ENCODE data around the gene GRWD1. TPM values are rescaled to one million over a fixed set of nuclear protein-coding genes. Genes with fewer than 3 reads are reported as not detected.
A peak's percentile ranks its signal among the peaks of the same experiment; 100 is the strongest.

GRWD1 gene
- total RNA-seq, 1 experiment from 2014 or later: 64.8 TPM

DNA sequence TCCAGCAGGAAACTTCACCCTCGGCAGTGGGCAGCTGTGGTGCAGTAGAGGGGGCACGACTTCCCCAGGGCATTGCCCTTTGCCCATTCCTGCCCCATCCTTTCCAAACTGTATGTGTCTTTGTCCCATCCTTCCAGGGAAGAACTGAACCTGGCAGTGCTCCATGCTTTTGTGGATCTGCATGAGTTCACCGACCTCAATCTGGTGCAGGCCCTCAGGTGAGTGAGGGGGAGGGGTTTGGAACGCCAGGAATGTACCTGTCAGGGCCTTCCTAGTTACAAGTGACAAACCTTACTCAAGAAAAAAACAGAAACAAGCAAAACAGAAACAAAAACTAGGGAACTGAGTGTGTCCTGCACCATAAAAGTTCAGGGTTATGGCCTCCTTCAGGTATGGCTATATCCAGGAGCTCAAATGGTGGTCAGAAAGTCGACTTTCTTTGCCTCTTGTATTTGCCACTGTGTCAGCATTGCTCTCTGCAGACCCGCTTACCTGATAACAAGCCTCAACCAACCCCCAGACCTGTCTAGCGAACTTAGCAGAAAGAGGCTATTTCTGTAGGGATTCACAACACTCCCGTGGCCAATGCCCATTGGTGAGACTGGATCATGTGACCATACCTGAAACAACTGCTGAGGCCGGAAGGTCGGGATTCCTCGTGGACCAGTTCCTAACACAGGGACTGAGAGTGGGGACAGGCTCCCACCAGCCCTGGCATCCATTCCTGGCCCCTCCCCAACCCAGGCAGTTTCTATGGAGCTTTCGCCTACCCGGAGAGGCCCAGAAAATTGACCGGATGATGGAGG is 27.6 kb downstream of the GRWD1 start:
- no peaks in the 10 kb centered on the region for H4K20me1 ChIP-seq (ENCODE audit: insufficient read depth)
- ChIA-PET POLR2A (no interaction called here), RAD21 (ENCODE audit: low non-redundant PET in 1 of 2, low total read pairs in 2 of 2, uncharacterized antibody in 2 of 2, unreplicated experiment in 2 of 2) (no interaction called here), CTCF (no interaction called here)
- H3K9ac ChIP-seq (ENCODE audit: low read length): no peak overlapping the region
- no peaks in the 10 kb centered on the region for H3K27me3 ChIP-seq (ENCODE audit: insufficient read depth, low read length)
- H2AFZ ChIP-seq (ENCODE audit: low read depth, low read length, poor library complexity, severe bottlenecking): no peak overlapping the region
- no peaks in the 10 kb centered on the region for H3K9me3 ChIP-seq (ENCODE audit: control insufficient read depth in 1 of 2, insufficient read depth in 1 of 2, low read depth in 1 of 2, low read length in 2 of 2)
- H3K79me2 ChIP-seq (ENCODE audit: insufficient read depth, low read length): peaks cover 18% of the 10 kb centered on the region
- DNase-seq (ENCODE audit: low read depth, low spot score): no peak
- H3K4me2 ChIP-seq (ENCODE audit: low read length): no peak overlapping the region
- no peak overlapping the region for H3K4me3 ChIP-seq (replicated peaks in 1 of 2; ENCODE audit: low read depth in 1 of 2, low read length in 2 of 2)
- no peak overlapping the region for H3K27ac ChIP-seq (ENCODE audit: low read depth, low read length)
- BruUV-seq (replicated peaks): no TSS peak
- TF ChIP-seq EZH2 (IDR thresholded peaks at IDR 0.05): no peak
- no peak for TF ChIP-seq RAD21 (IDR thresholded peaks at IDR 0.05; ENCODE audit: low read depth)
- no peak for TF ChIP-seq POLR2A (IDR thresholded peaks at IDR 0.05; ENCODE audit: borderline replicate concordance, extremely low read depth, insufficient read depth, insufficient read length)
- no peak for TF ChIP-seq SIN3A (IDR thresholded peaks at IDR 0.05; ENCODE audit: low read depth)
- no peak for TF ChIP-seq EGR1 (IDR thresholded peaks at IDR 0.05; ENCODE audit: low read depth)
- TF ChIP-seq ZFX (IDR thresholded peaks at IDR 0.05): no peak
- no peak for TF ChIP-seq CEBPB (IDR thresholded peaks at IDR 0.05; ENCODE audit: low read depth)
- TF ChIP-seq YY1 (IDR thresholded peaks at IDR 0.05; ENCODE audit: extremely low read depth, insufficient replicate concordance, low read depth, low read length): no peak
- TF ChIP-seq SP1 (IDR thresholded peaks at IDR 0.05; ENCODE audit: low read depth): no peak
- peaks cover 32 to 55% of the 10 kb centered on the region in 2 experiments for H3K36me3 ChIP-seq (ENCODE audit: control insufficient read depth in 1 of 2, insufficient read depth in 2 of 2, low read length in 2 of 2)
- peaks cover 5 to 11% of the 10 kb centered on the region in 2 experiments; a peak in 3 of 4 replicates for H3K4me1 ChIP-seq (ENCODE audit: control insufficient read depth in 1 of 2, insufficient read depth in 2 of 2, low read length in 2 of 2)
- intact Hi-C loops (cut with micrococcal nuclease): no loop called here
- ATAC-seq: no peak
- H3K9me2 ChIP-seq (ENCODE audit: insufficient read depth): no peaks in the 10 kb centered on the region

DNA sequence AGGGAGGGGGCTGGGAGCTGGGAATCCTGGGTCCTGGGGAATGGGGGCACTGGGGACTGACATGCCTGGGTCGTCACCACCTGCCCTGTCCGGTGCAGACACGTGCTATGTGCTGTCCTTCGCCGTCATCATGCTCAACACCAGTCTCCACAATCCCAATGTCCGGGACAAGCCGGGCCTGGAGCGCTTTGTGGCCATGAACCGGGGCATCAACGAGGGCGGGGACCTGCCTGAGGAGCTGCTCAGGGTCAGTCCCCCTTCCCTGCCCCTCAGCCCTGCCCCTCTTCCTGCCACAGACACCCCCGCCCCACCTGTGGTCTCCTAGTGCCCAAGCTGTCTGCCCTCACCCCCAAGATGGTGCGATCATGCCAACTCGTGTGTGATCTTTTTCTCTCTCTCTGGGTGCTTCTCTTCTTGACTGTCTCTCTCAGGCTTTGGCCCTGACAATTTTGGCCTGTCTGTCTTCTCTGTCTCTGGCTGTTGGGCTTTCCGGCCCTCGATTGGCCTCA is 28.4 kb downstream of the GRWD1 start:
- no TSS peak for BruUV-seq (replicated peaks)
- Histone ChIP-seq H3K9me2 (ENCODE audit: insufficient read depth) (no peaks in the 10 kb centered on the region), H3K79me2 (ENCODE audit: insufficient read depth, low read length) (peaks cover 18% of the 10 kb centered on the region), H3K27ac (ENCODE audit: low read depth, low read length) (no peak overlapping the region), H3K9me3 (ENCODE audit: control insufficient read depth in 1 of 2, insufficient read depth in 1 of 2, low read depth in 1 of 2, low read length in 2 of 2) (no peaks in the 10 kb centered on the region), H4K20me1 (ENCODE audit: insufficient read depth) (no peaks in the 10 kb centered on the region), H3K36me3 (ENCODE audit: control insufficient read depth in 1 of 2, insufficient read depth in 2 of 2, low read length in 2 of 2) (peaks cover 32 to 55% of the 10 kb centered on the region in 2 experiments), H2AFZ (ENCODE audit: low read depth, low read length, poor library complexity, severe bottlenecking) (no peak overlapping the region), H3K27me3 (ENCODE audit: insufficient read depth, low read length) (no peaks in the 10 kb centered on the region), H3K4me3 (replicated peaks in 1 of 2; ENCODE audit: low read depth in 1 of 2, low read length in 2 of 2) (no peak overlapping the region), H3K4me1 (ENCODE audit: control insufficient read depth in 1 of 2, insufficient read depth in 2 of 2, low read length in 2 of 2) (peaks cover 5 to 8% of the 10 kb centered on the region in 2 experiments; a peak in 3 of 4 replicates), H3K4me2 (ENCODE audit: low read length) (no peak overlapping the region), H3K9ac (ENCODE audit: low read length) (no peak overlapping the region)
- CTCF ChIA-PET: no interaction called here
- POLR2A ChIA-PET: no interaction called here
- intact Hi-C loops (cut with micrococcal nuclease): no loop called here
- no peak for DNase-seq (ENCODE audit: low read depth, low spot score)
- no peak for ATAC-seq
- RAD21 ChIA-PET (ENCODE audit: low non-redundant PET in 1 of 2, low total read pairs in 2 of 2, uncharacterized antibody in 2 of 2, unreplicated experiment in 2 of 2): no interaction called here
- TF ChIP-seq, protein P1, sequence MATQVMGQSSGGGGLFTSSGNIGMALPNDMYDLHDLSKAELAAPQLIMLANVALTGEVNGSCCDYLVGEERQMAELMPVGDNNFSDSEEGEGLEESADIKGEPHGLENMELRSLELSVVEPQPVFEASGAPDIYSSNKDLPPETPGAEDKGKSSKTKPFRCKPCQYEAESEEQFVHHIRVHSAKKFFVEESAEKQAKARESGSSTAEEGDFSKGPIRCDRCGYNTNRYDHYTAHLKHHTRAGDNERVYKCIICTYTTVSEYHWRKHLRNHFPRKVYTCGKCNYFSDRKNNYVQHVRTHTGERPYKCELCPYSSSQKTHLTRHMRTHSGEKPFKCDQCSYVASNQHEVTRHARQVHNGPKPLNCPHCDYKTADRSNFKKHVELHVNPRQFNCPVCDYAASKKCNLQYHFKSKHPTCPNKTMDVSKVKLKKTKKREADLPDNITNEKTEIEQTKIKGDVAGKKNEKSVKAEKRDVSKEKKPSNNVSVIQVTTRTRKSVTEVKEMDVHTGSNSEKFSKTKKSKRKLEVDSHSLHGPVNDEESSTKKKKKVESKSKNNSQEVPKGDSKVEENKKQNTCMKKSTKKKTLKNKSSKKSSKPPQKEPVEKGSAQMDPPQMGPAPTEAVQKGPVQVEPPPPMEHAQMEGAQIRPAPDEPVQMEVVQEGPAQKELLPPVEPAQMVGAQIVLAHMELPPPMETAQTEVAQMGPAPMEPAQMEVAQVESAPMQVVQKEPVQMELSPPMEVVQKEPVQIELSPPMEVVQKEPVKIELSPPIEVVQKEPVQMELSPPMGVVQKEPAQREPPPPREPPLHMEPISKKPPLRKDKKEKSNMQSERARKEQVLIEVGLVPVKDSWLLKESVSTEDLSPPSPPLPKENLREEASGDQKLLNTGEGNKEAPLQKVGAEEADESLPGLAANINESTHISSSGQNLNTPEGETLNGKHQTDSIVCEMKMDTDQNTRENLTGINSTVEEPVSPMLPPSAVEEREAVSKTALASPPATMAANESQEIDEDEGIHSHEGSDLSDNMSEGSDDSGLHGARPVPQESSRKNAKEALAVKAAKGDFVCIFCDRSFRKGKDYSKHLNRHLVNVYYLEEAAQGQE (IDR thresholded peaks at IDR 0.05; ENCODE audit: low read depth): no peak
- 0 out of 2 replicates have a peak, but pooled peaks have one; percentile 14 for TF ChIP-seq POLR2AphosphoS5 (IDR thresholded peaks at IDR 0.05; ENCODE audit: low read depth, low read length)
